Measurements from ENCODE around the gene EXOC4.

The EXOC4 gene

DNA sequence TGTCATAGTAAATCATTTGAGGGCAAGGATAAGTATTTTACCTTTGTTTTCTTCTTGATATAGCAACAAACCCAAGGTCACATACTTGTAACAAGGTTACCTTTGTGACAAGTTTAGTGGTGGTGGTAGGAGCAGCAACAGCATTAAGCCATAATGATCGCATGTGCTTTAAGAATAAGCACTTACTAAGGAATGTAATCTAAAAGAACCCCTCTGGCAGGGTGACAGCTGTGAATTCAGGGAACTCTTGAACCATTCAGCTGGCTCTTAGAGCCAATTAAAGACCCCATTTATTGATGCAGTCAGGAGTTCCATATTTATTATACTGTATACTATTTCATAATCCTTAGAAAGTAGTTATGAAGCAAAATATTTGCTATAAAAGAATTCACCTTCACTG is 370.8 kb downstream of the EXOC4 start:
- TF ChIP-seq, protein P1, sequence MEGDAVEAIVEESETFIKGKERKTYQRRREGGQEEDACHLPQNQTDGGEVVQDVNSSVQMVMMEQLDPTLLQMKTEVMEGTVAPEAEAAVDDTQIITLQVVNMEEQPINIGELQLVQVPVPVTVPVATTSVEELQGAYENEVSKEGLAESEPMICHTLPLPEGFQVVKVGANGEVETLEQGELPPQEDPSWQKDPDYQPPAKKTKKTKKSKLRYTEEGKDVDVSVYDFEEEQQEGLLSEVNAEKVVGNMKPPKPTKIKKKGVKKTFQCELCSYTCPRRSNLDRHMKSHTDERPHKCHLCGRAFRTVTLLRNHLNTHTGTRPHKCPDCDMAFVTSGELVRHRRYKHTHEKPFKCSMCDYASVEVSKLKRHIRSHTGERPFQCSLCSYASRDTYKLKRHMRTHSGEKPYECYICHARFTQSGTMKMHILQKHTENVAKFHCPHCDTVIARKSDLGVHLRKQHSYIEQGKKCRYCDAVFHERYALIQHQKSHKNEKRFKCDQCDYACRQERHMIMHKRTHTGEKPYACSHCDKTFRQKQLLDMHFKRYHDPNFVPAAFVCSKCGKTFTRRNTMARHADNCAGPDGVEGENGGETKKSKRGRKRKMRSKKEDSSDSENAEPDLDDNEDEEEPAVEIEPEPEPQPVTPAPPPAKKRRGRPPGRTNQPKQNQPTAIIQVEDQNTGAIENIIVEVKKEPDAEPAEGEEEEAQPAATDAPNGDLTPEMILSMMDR (conservative IDR thresholded peaks at IDR 0.05): no peak

DNA sequence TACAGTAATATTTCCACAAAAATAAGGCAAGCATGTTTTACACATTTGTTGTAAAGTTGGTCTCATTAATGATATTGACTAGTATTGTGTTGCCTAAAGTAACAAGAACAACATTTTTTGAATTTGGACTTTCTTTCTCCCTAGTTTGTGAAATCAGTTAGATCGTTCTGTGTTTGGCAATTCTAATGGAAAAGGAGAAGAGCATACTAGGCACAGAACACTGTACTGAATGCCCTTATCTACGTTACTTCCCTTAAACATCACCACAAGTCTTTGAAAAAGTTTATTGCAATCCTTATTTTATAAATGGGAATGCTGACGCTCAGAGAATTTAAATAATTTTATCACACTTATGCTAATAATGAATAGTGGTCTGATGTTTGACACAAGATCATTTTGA is 372.2 kb downstream of the EXOC4 start:
- TF ChIP-seq, protein P1 (conservative IDR thresholded peaks at IDR 0.05): no peak

More for the DNA sequence above, 370.8 kb downstream of the EXOC4 start:
- no peak overlapping the region for H3K27ac ChIP-seq

DNA sequence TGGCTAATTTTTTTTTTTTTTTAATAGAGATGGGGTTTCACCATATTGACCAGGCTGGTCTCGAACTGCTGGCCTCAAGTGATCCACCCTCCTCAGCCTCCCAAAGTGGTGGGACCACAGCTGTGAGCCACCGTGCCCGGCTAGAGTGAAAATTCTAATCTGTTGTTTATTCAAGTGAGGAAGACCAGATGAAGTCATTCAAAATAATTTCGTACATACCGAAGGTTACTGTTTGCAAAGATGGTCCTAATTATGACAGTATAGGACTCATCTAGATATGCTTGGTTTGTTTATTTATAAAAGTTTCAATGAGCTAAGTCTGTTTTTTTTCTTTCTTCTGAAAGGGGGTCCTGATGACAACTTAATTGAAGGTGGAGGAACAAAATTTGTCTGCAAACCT is 376.8 kb downstream of the EXOC4 start:
- TF ChIP-seq, protein P1 (conservative IDR thresholded peaks at IDR 0.05): no peak
- H3K27ac ChIP-seq: no peak overlapping the region

More for the DNA sequence above, 372.2 kb downstream of the EXOC4 start:
- H3K27ac ChIP-seq: no peak overlapping the region

DNA sequence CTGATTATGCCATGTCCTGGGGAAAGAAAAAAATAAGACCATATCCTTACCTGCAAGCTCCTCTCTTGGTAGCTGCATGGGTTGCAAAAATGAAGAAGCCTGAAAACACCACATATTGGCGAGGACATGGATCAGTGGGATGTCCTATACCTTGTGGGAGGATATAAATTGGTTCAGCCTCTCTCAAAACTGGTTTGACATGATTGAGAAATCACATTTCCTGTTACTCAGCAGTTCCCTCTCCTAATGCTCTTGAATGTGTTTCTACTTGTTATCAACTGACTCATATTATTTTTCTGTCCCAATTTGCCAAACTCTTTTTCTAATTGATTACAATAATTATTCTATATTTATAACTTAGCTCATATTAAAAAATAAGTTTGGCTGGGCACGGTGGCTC is 380.2 kb downstream of the EXOC4 start:
- TF ChIP-seq, protein P1 (conservative IDR thresholded peaks at IDR 0.05): no peak

DNA sequence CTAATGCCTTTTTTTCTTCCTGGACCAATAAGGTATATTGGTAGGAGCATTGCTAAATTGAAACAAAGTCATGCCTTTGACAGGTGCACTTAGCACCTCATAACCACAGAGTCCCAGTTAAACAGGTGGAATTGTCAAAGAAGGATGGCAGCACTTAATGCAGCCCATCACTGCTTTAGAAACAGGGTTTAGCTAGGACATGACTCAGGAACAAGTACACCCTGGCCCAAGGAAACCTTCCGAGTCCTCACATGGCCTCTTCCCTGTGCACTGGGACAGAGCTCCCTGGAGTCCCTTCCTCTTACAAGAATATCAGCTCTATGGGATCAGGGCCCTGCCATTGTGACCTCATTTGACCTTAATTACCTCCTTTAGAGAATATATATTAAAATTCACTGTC is 382.7 kb downstream of the EXOC4 start:
- H3K27ac ChIP-seq: no peak overlapping the region
- TF ChIP-seq, protein P1 (conservative IDR thresholded peaks at IDR 0.05): no peak

More for the DNA sequence above, 380.2 kb downstream of the EXOC4 start:
- H3K27ac ChIP-seq: no peak overlapping the region

DNA sequence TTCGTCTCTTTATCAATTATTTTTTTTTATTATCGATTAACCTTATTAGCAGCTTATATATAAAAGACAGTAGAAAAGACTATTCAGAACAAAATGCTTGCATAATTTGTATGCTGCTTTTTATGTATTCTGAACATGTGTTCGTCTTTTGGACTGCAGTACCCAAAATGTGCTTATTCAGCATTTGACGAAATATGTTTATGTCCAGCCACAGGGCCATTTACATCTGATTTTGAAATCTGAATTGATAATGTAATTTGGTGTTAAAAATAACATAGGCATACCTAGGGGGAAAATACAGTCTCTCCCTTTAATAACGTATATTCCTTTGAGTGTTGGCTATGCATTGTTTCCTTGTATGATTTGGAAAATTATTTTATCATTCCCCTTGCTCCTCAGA is 386.0 kb downstream of the EXOC4 start:
- no peak overlapping the region for H3K27ac ChIP-seq
- TF ChIP-seq, protein P1 (conservative IDR thresholded peaks at IDR 0.05): no peak

DNA sequence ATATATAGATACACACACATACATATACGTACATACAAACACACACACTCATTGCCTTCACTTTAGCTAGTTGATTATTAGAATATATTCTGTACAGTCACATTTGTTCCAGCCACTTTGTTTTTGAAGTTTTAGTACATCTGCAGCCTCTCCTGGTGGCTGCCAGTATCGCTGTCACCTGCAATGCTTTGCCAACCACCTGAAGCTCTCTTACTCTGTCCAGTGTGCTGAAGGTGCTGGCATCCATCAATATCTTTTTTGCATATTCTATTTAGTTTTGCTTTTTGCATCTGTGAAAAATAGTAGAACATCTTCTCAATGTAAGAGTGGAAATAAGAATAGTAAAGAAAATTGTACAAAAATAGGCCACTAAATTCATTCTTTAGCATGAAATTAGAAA is 388.6 kb downstream of the EXOC4 start:
- no peak overlapping the region for H3K27ac ChIP-seq
- TF ChIP-seq, protein P1 (conservative IDR thresholded peaks at IDR 0.05): peak; percentile 54

Data from VCaP (cell line).